Endometrial microvascular endothelial cells (primary cell): Measurements from ENCODE around the gene SPTLC1. TPM values are rescaled to one million over a fixed set of nuclear protein-coding genes. Genes with fewer than 3 reads are reported as not detected.
"Not testable (repeated sequence)": the region's sequence is repeated elsewhere in the genome, so short reads cannot be mapped to it uniquely, and the experiment has no call there.

Source experiments
- in situ Hi-C: cut with HindIII; loops from 2 replicates; pipeline ENCODE4 v1.10.0; 2017; ENCODE audit warnings: low sequenced_read_pairs, low pct_unique_long_range_greater_than_20kb; ENCODE audit errors: inconsistent ontology term
- total RNA-seq: library from RNA; depleted of rRNA; stranded (reverse); fragments of >200 nt; gene quantifications from one replicate; pipeline ENCODE4 v1.2.3, GENCODE V29; 2015; ENCODE audit errors: inconsistent ontology term

The SPTLC1 gene, protein sequence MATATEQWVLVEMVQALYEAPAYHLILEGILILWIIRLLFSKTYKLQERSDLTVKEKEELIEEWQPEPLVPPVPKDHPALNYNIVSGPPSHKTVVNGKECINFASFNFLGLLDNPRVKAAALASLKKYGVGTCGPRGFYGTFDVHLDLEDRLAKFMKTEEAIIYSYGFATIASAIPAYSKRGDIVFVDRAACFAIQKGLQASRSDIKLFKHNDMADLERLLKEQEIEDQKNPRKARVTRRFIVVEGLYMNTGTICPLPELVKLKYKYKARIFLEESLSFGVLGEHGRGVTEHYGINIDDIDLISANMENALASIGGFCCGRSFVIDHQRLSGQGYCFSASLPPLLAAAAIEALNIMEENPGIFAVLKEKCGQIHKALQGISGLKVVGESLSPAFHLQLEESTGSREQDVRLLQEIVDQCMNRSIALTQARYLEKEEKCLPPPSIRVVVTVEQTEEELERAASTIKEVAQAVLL
- total RNA-seq: 125 TPM

GRCh38 chr9:92115071-92115858 is at the start of gene SPTLC1:
Gene SPTLC1, minus strand, starts transcription at chr9:92115413. Its CDS starts 43 bp downstream, at chr9:92115370.
- in situ Hi-C loops: no loop called here

- in situ Hi-C loops: no loop called here
Measured at GRCh38 chr9:92164975-92165374, 49.8 kb upstream of the SPTLC1 start.

- in situ Hi-C loops: no loop called here
Measured at GRCh38 chr9:92164490-92164889, 49.3 kb upstream of the SPTLC1 start.

DNA sequence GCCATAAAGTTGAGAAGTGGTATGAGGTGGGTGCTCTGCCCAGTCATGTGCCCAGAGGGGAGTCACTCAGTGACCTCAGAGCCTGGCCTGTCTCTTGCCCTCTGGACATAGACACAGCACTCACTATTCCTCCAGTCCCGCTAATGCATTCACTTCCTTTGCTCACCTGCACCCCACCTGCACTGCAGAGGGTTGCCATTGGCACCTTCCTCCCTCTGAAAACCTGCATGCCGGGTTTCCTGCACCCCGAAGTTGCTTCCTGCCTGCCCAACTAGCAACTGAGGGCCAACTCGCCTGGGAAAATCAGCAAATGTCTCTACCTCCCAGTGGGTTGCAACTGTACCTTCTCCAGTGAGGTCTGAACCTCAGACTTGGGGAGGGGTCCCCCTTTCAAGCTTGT is 48.1 kb upstream of the SPTLC1 start:
- in situ Hi-C loops: no loop called here

DNA sequence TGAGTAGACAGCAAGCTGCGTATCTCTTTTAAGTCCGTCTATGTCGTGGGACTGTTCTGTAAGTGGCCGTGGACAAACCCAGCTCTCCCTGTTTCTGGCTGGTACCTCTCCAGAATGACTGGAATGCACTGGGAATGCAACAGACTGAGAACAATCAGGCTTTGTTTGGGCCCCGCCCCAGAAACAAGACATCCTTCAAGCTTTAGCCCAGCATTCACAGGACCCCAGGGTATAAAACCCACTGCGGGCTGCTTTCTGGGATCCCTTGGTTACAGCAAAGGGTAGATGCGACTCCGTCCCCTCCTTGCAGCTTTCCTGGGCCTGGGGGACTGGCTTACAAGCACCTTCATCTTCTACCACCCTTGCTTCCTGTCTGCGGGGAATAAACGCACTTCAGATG is 45.6 kb upstream of the SPTLC1 start:
- in situ Hi-C loops: no loop called here

- in situ Hi-C loops: no loop called here
Measured at GRCh38 chr9:92159058-92159457, 43.8 kb upstream of the SPTLC1 start.

DNA sequence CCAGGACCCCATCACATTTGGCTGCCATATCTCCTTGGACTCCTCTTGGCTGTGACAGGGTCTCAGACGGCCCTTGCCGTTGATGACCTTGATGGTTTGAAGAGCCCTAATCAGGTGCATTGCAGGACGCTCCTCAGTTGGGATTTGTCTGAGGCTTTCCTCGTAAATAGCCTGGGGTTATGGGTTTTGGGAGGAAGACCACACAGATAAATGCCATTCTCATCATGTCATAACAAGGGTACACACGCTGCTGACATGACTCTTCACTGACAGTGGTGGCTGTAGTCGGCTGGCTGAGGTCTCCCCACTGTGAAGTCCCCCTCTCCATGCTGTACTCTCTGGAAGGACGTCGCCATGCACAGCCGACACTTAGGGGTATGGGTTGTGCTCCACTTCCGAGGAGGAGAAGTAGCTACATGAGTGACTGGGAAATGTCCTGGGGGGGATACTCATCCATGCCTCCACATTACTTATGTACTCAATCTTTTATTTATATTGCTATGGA is 42.9 kb upstream of the SPTLC1 start:
- in situ Hi-C loops: no loop called here

GRCh38 chr9:92155736-92156135 is 40.5 kb upstream of the SPTLC1 start:
- in situ Hi-C loops: not testable (repeated sequence)

GRCh38 chr9:92155221-92155620 is 40.0 kb upstream of the SPTLC1 start:
- in situ Hi-C loops: no loop called here

- in situ Hi-C loops: not testable (repeated sequence)
Measured at GRCh38 chr9:92153466-92154415, 38.5 kb upstream of the SPTLC1 start.

DNA sequence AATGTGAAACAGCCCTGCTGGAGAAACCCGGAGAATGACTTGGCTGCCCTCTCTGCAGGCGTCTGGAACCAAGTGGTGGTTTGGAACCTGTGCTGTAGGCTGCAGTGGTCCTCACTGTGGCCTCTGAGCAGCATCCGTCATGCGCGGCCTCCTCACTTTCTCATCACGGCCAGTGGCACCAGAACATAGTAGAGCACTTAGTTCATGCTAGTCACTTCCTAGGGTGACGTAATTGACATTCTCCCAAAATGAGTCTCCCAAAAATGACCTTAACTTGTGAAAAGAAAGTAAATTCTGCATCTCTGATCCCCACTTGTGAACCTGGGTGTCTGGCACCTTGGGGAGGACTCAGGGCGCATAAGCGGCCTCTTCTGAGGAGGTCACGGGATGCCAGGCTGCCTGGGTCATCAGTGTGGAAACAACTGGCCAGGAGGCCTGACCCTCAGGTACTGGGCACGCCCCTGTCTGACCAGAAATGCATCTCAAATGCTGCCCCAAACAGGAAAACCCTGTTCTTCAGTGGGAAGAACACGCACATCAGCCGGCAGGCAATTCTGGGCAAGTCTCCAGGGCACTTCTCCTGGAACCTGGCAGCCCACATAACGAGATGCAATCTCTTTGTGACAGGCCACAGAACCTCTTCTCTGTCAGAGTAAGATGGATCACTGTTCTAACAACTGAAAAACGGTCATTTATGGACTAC is 36.6 kb upstream of the SPTLC1 start:
- in situ Hi-C loops: no loop called here

GRCh38 chr9:92150501-92151470 is 35.6 kb upstream of the SPTLC1 start:
- in situ Hi-C loops: not testable (repeated sequence)

- in situ Hi-C loops: no loop called here
Measured at GRCh38 chr9:92147852-92148180, 32.6 kb upstream of the SPTLC1 start.

- in situ Hi-C loops: no loop called here
Measured at GRCh38 chr9:92147030-92147851, 32.0 kb upstream of the SPTLC1 start.

GRCh38 chr9:92146610-92147009 is 31.4 kb upstream of the SPTLC1 start:
- in situ Hi-C loops: no loop called here

DNA sequence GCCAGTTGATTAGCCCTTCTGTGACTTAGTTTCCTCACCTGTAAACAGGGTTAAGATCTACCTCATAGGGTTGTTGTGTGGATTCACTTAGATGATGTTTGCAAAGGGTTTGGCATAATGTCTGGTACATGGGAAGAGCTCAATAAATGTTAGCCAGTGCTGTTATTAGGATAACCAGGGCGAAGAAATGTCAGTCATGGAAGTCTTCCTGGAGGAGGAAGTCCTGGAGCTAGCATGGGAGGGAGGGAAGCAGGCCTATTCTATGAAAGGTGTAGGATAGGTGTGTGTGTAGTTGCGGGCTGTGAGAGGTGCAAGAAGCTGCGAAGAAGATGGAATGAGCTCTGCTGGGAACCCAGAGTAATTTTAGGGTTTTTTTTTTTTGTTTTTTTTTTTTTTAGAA is 30.6 kb upstream of the SPTLC1 start:
- in situ Hi-C loops: not testable (repeated sequence)
